ENCODE measurements around the gene FASLG. TPM values are rescaled to one million over a fixed set of nuclear protein-coding genes. Genes with fewer than 3 reads are reported as not detected.
"Not testable (repeated sequence)": the region's sequence is repeated elsewhere in the genome, so short reads cannot be mapped to it uniquely, and the experiment has no call there.

FASLG gene
- total RNA-seq, 1 donor from 2014 or later = not detected

DNA sequence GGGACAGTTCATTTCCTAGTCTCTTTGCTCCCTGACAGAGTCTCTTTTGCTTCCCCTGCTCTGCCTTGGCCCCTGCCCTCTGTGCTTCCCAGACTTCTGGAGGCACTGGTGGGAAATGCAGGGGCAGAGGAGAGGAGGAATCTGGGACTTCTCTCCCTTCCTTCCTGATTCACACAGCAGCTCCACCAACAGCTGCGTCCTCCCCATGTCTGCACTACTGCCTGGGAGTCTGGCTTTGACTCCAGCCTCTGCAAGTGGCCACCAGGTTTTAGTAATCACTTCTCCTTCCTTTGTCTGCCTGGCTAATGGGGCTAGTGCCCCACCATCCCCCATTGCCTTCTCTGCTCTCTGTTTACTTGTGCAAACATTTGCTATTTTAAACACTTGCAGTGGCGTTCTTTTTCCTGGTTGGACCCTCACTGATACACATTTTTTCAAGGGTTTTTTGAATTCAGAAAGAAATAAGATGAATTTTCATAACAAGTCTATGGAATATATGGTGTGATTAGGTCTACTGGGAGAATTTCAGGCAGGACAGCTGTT, 21.9 kb downstream of the FASLG start:
- DNase-seq (ENCODE audit: low read depth) = no peak

DNA sequence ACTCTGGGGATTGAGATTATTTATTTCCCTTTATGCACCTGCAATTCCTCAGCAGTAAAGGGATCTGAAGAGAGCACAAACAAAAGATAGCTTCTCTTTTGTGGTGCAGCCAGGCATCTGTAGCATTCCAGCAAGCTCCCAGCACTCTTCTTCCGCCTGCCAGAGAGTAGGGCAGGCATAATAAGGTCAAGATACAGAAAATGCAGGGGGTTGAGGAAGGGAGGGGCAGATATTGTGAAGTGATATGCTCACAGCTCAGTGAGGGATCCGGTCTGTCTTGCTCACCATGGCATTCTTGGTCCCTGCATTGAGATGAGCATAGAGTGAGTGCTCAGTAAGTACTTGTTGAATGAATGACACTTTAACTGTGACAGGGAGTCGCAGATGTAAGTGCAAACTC, 23.9 kb downstream of the FASLG start:
- DNase-seq (ENCODE audit: low read depth) = no peak

DNA sequence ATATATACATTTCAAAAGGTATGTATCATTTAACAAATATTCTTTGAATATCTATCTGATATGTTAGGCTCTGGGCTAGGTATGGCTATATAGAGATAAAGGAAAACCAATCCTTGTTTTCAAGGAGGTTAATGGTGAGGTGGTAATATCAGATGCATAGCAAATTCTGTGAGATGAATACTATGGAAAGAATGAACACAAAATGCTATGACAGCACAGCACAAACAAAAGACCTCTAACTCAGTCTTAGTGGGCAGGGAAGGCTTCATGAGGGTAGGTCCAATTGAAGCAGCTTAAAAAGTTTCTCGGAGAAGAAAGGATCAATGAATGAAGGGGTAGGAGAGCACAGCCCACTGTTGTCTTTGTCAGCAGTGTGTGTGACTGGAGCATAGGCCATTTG, 27.2 kb downstream of the FASLG start:
- no peak for DNase-seq (ENCODE audit: low read depth)

DNA sequence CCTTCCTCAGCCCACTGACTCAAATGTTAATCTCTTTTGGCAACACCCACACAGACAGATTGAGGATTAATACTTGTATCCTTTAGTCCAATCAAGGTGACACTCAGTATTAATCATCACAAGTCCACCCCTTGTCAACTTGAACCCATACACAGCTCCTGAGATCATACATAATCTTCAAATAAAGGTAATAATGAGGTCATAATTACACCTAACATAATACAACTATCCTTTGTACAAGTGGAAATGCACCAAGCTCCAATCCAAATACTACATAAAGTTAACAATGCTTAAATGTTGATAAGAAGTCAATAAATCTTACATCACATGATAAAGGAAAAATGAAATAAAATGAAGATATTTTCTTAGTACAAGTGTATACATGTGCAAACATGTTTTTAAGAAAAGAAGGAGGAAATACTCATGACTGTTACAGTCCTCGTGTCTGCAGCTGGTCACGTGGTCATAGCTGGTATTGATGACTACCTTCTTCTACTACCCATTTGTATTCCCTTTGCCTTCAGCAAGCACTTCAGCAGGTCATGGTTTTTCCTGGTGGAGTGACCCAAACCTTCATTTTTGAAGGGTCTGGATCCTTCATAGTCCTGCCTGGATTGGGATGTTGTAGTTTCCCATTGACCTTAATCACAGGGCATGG, 29.7 kb downstream of the FASLG start:
- not testable (repeated sequence) for DNase-seq (ENCODE audit: low read depth)

DNA sequence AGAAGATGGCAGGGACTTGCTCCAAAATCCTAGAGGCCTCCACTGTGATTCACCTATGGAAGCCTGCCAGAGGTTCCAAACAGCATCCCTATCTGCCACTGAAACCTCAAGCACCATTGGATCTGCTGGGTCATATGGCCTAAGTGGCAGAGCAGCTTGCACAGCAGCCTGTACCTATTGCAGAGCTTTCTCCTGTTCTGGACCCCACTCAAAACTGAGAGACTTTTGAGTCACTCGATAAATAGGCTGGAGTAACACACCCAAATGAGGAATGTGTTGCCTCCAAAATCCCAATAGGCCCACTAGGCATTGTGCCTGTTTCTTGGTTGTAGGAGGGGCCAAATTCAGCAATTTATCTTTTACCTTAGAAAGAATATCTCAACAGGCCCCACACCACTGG, 32.0 kb downstream of the FASLG start:
- DNase-seq (ENCODE audit: low read depth) = not testable (repeated sequence)

DNA sequence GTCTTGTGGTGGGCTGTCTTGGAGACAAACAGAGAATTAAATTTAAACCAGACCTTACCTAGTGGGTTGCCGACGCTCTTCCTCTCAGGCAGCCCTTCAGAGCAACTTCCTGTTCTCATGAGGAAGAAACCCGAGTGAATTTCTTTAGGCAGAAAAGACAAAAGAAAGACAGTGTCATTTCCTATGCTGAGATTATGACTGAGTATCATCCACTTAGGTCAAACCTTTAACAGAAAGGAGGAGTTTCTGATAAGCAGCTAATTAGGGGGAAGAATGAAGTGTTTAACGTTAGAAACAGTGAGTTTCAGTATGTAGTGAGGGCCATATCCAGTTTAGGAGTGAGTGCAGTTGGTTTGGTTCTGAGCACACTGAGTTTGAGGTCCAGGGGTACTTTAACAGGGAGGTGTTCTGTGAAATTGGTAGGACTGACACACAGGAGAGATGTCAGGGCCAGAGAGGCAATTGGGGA, 38.7 kb downstream of the FASLG start:
- DNase-seq (ENCODE audit: low read depth) = no peak

DNA sequence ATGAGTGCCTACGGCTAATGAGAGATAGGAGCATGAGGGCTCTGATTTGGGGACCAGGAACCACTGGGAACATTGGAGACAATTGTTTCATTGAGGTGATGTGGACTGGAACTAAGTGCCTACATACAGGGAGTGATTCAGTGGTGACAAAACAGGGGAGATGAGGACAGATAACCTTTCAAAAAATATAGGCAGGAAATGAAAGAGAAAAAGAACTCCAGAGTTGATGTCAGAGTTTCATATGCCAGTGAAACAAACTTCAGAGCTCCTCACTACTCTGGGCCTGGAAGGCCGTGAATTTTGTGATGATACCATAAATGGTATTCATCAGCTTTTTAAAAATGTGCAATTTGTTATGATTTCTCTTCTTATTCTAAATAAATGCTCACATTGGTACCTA, 39.3 kb downstream of the FASLG start:
- DNase-seq (ENCODE audit: low read depth) = peak; percentile 39

DNA sequence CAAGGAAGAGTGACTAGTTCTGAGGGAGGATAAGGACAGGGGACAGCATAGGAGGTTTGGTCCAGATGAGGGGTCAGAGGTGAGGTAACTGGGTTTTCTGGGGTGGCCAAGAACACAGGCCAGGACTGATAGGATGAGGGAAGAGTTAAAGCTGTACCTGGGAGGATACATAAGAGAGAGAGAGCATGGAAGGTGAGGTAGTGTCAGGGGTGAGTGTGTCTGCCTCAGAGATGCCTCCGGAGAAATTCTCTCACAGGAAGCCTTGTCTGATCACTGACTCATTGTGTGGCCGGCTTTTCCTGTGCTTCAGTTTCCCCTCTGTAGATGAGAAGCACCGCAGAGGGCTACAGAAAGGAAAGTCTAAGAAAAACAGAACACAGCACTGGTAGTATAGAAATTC, 40.2 kb downstream of the FASLG start:
- DNase-seq (ENCODE audit: low read depth) = peak; percentile 54

DNA sequence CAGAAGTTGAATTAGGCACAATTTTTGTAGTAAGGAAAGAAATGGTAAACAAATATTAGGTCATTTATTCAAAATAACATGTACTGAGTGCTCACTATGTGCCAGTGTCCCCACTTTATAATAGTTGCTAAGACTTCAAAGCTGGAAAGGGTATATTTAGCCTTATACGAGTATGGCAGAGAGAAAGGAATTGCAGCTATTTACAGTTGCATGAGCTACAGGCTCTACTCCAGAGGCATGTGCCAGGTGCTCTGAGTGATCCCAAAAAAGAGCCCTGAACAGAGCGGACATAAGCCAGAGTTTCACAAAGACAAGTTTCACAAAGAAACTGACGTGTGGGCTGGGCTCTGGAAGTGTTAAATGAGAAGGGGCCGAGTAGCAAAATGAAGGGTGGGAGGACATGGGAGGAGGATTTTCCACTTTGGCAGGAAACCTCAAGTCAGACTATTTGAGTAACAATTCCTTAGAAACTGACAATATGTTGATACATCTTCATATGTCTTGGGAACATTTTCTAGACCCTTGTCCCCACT, 40.9 kb downstream of the FASLG start:
- no peak for DNase-seq (ENCODE audit: low read depth)

DNA sequence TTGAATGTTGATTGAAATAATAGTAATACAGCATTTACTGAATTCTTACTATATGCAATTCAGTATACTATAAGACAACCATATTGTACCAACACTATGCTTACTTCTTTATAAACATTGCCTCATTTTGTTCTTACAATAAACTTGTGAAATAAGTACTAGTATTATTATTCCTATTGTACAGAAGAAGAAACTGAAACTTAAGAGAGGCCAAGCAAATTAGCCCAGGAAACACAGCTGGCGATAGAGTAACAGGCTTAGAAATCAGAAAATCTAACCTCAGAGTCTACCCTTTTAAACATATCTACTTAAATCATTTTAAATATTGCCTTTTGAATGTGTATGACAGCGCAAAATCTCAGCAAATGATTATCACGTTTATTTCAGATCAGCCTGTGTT, 41.7 kb downstream of the FASLG start:
- DNase-seq (ENCODE audit: low read depth) = no peak

DNA sequence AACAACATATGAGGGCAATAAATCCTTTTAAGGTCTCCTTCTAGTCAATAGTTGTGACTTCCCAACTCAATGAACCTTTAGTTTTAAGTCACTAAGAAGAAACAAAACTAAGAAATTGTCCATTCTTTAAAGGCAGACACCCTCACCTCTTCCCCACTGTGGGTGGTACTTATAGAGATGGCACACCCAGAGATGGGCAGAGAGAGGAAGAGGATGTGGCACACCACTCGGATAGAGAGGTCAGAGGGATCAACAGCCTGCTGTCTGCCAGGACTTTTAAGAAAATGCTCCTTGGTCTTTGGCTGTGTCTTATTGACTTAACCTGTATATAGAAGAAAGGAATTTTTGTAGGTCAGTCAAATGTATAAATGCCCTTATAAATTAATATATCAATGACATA, 45.1 kb downstream of the FASLG start:
- DNase-seq (ENCODE audit: low read depth) = no peak

DNA sequence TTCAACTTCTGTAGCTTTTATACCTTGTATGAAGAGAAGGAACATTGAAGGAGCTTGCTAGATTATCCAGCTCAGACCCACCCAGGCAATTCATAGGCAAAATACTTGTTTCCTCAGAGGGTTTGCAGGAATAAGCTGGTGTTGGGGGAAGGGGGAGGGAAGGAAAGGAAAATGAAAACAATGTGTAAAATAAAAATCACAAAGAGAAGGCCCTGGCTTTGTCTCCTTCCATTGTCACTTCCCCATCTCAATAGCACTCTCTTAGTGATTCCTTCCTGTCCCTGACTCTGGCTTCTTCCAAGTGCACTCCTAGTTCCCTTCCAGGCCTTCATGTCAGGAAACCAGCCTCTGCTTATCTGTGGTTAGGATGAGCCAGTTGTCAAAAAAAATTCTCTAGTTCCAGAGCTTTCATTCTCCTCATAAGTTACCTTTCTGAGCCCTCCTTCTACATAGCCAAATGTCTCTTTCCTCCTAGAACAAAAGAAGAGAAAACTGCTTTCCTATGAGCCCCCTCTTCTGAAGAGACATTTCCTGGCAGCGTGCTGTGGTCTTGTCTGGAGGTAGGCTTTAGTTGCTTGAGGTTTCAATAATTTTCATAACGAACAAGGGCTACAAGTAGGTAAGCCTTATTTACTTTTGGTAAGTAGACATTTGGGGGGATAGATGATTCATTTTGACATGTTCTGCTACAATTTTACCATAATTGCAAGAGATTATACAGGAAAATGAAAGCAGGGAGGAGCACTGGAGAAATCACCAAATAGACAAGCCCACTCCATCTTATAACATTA, 45.7 kb downstream of the FASLG start:
- DNase-seq (ENCODE audit: low read depth) = no peak

DNA sequence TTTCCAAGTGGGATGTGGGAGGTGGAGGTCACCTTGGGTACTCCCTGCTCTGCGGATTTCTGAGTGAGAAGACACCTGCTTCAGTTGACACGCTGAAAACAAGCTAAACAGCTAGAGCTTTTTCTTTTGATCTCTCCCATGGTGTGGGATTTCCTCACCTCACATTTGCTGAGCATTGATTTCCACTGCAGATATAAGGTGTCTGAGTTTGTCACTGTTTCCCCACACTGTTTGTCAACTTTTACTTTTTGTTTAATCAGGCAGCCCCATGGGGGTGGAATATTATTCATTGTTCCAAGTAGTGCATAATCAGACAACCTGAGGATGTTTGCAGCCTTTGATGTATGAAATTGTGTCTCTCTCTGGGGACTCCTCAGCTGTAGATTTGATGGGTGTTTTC, 49.5 kb downstream of the FASLG start:
- DNase-seq (ENCODE audit: low read depth) = no peak

DNA sequence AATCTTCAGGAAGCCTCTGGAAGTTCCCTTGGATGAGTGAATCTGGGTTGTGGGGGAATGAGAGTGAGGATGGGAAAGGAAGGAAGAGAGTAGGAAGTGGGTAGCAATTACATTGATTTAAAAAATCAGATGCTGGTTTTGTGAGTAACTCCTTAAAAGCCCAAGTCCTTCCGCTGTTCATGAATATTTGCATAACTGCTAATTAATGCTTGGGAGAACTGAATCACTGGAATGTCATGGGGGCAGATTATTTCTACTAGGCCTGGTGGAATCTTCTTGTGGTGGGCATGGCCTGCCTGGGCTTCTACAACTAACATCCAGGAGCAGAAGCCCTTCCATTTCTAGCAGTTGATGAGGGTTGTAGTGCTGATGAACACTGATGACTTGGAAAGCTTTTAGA, 52.7 kb downstream of the FASLG start:
- DNase-seq (ENCODE audit: low read depth) = no peak

DNA sequence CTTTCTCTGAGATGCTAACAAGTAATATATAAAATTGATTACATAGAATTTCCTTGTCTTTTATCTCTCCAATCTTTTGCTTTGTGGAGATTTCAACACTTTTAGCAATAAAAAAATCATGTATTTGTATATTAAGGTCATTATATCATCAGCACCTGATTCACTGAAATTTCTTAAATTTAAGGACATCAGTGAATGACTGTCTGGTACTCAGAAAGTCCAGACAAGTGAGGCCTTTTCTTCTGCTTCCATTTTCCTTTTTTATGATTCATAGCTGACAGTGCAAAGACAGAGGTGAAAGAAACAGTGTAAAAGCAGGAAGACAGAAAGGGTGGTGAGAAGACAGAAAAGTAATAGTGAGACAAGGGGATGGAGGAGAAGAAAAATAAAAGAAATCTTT, 54.6 kb downstream of the FASLG start:
- no peak for DNase-seq (ENCODE audit: low read depth)

Other genes with a start within 250 kb of the FASLG start
- not detected in 2 replicates for gene C1orf105, start 238.4 kb upstream of the FASLG start, total RNA-seq
- gene PIGC, start 215.0 kb upstream of the FASLG start, total RNA-seq = 23.6 and 31.7 TPM in 2 replicates
- gene SUCO, start 126.0 kb upstream of the FASLG start, total RNA-seq = 42.9 and 75.5 TPM in 2 replicates

Data from renal cortical epithelial cell (primary cell).